Stimulated activated naive CD4-positive, alpha-beta T cell treated with Interleukin-2 at 50 U/mL for 16 hours (primary cell): ENCODE results near the gene PFDN2.

Experiments
- DNase-seq: peaks from one replicate; lab custom pipeline; 2025; lab: John Stamatoyannopoulos, UW

The PFDN2 gene

GRCh38 chr1:161051219-161051618 is 66.6 kb downstream of the PFDN2 start:
- DNase-seq = no peak
